ENCODE measurements around the gene FBXL17. TPM values are rescaled to one million over a fixed set of nuclear protein-coding genes. Genes with fewer than 3 reads are reported as not detected.

Gene FBXL17
- total RNA-seq, 1 donor from 2014 or later: 15.9 TPM

- H3K36me3 Mint-ChIP-seq (ENCODE audit: insufficient read depth): no peaks in the 10 kb centered on the region
Observed at GRCh38 chr5:108295578-108296368, 86.1 kb downstream of the FBXL17 start.

DNA sequence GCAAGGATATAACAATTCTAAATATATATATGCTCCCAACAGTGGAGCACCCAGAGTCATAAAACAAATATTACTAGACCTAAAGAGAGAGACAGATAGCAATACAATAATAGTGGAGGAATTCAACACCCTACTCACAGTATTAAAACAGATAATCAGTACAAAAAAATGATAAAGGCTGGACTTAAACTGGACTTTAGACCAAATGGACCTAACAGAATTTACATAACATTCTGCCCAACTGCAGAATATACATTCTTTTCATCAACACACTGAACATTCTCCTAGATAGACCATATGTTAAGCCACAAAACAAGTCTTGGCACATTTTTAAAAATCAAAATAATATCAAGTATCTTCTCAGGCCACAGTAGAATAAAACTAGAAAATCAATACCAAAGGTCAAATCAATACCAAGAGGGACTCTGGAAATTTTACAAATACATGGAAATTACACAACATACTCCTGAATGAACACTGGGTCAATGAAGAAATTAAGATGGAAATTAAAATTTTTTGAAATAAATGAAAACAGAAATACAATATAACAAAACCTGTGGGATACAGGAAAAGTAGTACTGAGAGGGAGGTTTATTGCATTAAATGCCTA lies 100.8 kb downstream of the FBXL17 start:
- Mint-ChIP-seq H3K4me3 (ENCODE audit: low read depth) (no peak overlapping the region), H3K27ac (no peak overlapping the region), H3K36me3 (ENCODE audit: insufficient read depth) (peaks cover 21% of the 10 kb centered on the region), H3K9me3 (ENCODE audit: low read depth) (peaks cover 31% of the 10 kb centered on the region), H3K27me3 (no peaks in the 10 kb centered on the region), H3K4me1 (ENCODE audit: low read depth) (peaks cover 22% of the 10 kb centered on the region)
- TF ChIP-seq CTCF (IDR thresholded peaks at IDR 0.05; ENCODE audit: unreplicated experiment): no peak
- DNase-seq (ENCODE audit: low spot score, unreplicated experiment): no peak

More at GRCh38 chr5:108295578-108296368, 86.1 kb downstream of the FBXL17 start:
- no peaks in the 10 kb centered on the region for H3K27me3 Mint-ChIP-seq
- DNase-seq (ENCODE audit: low spot score, unreplicated experiment): no peak
- H3K9me3 Mint-ChIP-seq (ENCODE audit: low read depth): peaks cover 3% of the 10 kb centered on the region
- H3K4me1 Mint-ChIP-seq (ENCODE audit: low read depth): peaks cover 6% of the 10 kb centered on the region
- TF ChIP-seq CTCF (IDR thresholded peaks at IDR 0.05; ENCODE audit: unreplicated experiment): no peak
- no peak overlapping the region for H3K4me3 Mint-ChIP-seq (ENCODE audit: low read depth)
- H3K27ac Mint-ChIP-seq: peak overlapping the region; percentile 26

GRCh38 chr5:108280248-108280647 lies 101.7 kb downstream of the FBXL17 start:
- Mint-ChIP-seq H3K27ac (no peak overlapping the region), H3K4me3 (ENCODE audit: low read depth) (no peak overlapping the region), H3K4me1 (ENCODE audit: low read depth) (peaks cover 25% of the 10 kb centered on the region), H3K27me3 (no peaks in the 10 kb centered on the region), H3K36me3 (ENCODE audit: insufficient read depth) (peaks cover 20% of the 10 kb centered on the region), H3K9me3 (ENCODE audit: low read depth) (peaks cover 29% of the 10 kb centered on the region)
- TF ChIP-seq CTCF (IDR thresholded peaks at IDR 0.05; ENCODE audit: unreplicated experiment): no peak
- no peak for DNase-seq (ENCODE audit: low spot score, unreplicated experiment)

DNA sequence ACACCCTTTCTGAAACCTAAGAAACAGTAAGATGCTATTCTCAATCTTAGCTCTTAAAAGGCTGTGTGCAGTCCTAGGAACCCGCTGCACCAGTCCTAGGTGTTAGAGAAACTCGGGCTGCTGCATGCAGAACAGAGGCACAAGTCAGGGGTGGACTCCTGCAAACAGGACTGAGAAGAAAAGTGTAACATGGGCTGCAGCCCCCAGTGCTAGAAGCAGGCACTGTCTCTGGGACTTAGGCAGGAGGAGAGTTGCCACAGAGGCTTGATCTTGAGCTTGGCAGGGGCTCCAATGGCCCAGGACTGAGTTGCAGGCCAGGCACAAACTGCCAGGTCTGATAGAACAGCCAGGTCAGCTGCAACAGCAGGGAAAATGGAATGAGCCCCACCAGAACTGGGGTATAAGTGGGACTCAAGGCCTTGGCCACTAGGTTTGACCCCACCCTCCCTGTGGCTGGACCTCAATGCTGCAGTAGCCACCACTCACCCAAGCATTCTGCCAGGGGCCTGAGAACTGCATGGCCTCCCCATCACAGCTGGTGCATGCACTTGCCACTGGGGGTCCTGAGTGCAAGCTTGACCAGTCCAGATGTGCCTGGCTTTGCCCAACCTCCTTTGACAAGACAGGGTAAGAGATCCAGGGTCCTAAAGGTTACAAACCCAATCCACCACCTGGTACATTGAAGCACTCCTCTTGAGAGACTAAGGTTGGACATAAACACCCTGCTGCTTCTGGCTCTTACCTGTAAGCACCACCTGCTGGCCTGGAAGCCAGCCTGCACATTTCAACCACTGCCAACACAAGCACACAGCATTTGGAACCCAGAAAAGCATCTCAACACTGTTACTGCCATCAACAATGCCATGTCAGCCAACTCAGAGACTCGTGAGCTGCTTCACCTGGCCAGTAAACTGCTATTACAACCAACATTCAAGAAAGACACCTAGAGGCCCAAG lies 103.3 kb downstream of the FBXL17 start:
- H3K36me3 Mint-ChIP-seq (ENCODE audit: insufficient read depth): peaks cover 14% of the 10 kb centered on the region
- no peak for DNase-seq (ENCODE audit: low spot score, unreplicated experiment)
- peaks cover 27% of the 10 kb centered on the region for H3K4me1 Mint-ChIP-seq (ENCODE audit: low read depth)
- no peak overlapping the region for H3K4me3 Mint-ChIP-seq (ENCODE audit: low read depth)
- H3K27ac Mint-ChIP-seq: peak overlapping the region; percentile 55
- peak; percentile 35 for TF ChIP-seq CTCF (IDR thresholded peaks at IDR 0.05; ENCODE audit: unreplicated experiment)
- peaks cover 24% of the 10 kb centered on the region for H3K9me3 Mint-ChIP-seq (ENCODE audit: low read depth)
- no peaks in the 10 kb centered on the region for H3K27me3 Mint-ChIP-seq
